A673 (cell line): ENCODE measurements around the gene NUTM2F.
"Not testable (repeated sequence)": the region's sequence is repeated elsewhere in the genome, so short reads cannot be mapped to it uniquely, and the experiment has no call there.

Experiments used
- EZH2 ChIP-seq: fragments of 200-600 bp; sonication (generic); IDR thresholded peaks from 2 replicates; pipeline ENCODE4 v1.6.1; 2017; ENCODE audit warnings: borderline replicate concordance, low read depth, mild to moderate bottlenecking, mixed read lengths, antibody characterized with exemption, low read length; ENCODE audit not compliant: poor library complexity, severe bottlenecking
- TF ChIP-seq, protein P1 (sequence below): fragments of 300-800, 200-600 bp; sonication (generic); conservative IDR thresholded peaks from 2 replicates; pipeline ENCODE4 v1.5.1; 2017; ENCODE audit warnings: low read depth, mild to moderate bottlenecking, antibody characterized with exemption, low read length, moderate library complexity, mixed read lengths

DNA sequence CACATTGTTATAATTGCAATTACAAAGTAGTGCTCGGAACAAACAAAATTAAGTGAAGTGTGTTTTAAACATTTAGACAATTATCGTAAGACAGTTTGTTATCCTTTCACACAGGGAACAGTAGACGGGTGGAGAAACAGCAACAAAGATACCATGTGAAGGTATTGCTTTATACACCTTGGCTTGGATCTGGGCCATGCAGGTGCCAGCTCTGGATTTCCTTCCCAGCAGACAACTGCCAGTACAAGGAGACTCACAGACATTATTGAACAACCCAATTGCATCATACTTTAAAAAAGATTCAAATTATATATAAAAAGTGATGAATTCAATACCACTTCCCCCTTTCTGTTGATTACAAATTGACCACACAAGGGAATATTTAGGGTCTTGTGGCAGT is 41.8 kb upstream of the NUTM2F start:
- TF ChIP-seq, protein P1, sequence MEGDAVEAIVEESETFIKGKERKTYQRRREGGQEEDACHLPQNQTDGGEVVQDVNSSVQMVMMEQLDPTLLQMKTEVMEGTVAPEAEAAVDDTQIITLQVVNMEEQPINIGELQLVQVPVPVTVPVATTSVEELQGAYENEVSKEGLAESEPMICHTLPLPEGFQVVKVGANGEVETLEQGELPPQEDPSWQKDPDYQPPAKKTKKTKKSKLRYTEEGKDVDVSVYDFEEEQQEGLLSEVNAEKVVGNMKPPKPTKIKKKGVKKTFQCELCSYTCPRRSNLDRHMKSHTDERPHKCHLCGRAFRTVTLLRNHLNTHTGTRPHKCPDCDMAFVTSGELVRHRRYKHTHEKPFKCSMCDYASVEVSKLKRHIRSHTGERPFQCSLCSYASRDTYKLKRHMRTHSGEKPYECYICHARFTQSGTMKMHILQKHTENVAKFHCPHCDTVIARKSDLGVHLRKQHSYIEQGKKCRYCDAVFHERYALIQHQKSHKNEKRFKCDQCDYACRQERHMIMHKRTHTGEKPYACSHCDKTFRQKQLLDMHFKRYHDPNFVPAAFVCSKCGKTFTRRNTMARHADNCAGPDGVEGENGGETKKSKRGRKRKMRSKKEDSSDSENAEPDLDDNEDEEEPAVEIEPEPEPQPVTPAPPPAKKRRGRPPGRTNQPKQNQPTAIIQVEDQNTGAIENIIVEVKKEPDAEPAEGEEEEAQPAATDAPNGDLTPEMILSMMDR = not testable (repeated sequence)
- not testable (repeated sequence) for TF ChIP-seq EZH2
